SH-SY5Y (cell line): ENCODE data around the gene LYPLA2.

Source experiments
- GATA2 ChIP-seq: IDR thresholded peaks from 2 replicates; pipeline ENCODE4 v1.6.1; 2011; ENCODE audit warnings: mild to moderate bottlenecking, low read depth, low read length
- GATA3 ChIP-seq: IDR thresholded peaks from 2 replicates; pipeline ENCODE4 v1.6.1; 2011; ENCODE audit warnings: low read depth, mild to moderate bottlenecking, low read length, moderate library complexity

DNA sequence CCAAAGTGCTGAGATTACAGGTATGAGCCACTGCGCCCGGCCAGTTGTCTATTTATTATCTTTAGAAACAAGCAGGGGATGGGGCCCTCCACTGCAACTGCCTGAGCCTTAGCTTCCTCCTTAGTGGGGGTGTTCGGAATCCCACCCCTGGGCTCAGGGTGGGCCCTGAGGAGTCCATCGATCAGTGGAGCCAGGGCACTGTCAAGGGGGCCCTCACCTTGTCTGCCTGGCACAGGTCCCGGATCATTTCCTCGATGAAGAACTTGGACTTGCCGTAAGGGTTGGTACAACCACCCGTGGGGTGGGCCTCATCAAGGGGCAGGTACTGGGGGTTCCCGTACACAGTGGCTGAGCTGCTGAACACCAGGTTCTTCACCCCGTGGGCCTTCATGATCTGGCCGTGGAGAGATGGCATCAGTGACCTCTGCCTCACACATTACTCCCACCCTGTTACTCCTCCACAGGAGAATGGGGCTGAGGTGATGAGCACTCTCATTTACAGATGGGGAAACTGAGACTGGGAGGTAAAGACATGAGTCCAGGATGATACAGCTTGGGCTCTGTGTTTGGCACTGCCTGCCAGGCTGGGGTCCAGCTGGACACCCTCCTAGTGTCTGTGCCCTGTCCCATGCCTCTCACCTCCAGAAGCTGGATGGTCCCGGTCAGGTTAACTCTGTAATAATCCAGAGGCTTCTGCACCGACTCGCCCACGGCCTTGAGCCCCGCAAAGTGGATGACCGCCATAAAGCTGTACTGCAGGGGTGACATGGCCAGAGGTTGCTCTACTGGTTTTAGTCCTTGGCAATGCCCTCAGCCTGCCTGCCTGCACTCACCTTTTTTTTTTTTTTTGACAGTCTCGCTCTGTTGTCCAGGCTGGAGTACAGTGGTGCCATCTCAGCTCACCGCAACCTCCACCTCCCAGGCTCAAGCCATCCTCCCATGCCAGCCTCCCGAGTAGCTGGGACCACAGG, 6.8 kb downstream of the LYPLA2 start:
- no peak for TF ChIP-seq GATA2
- no peak for TF ChIP-seq GATA3
